Neural cell (in vitro differentiated cells): ENCODE measurements around the gene NMU. TPM values are rescaled to one million over a fixed set of nuclear protein-coding genes. Genes with fewer than 3 reads are reported as not detected.

Source experiments
- H2AFZ ChIP-seq: fragments of 200-600, 300-800 bp; sonication (generic), shearing (Covaris generic); 2 replicates; pipeline ENCODE4 v1.6.0; 2014; ENCODE audit warnings: low read depth, mild to moderate bottlenecking, antibody characterized with exemption, low read length, moderate library complexity
- H3F3A ChIP-seq: fragments of 200-600 bp; shearing (Covaris generic); 2 replicates; pipeline ENCODE4 v1.6.1; 2016; ENCODE audit warnings: mild to moderate bottlenecking, moderate library complexity, mixed read lengths, antibody characterized with exemption, low read length; ENCODE audit not compliant: insufficient read depth, poor library complexity, severe bottlenecking
- H3K27ac ChIP-seq: fragments of 200-600, 300-800 bp; sonication (generic), shearing (Covaris generic); 2 replicates; pipeline ENCODE4 v1.5.1; 2014; ENCODE audit warnings: mild to moderate bottlenecking, low read length, moderate library complexity
- H3K27me3 ChIP-seq: fragments of 300-800, 200-600 bp; sonication (generic), shearing (Covaris generic); 2 replicates; pipeline ENCODE4 v1.6.0; 2014; ENCODE audit warnings: mild to moderate bottlenecking, low read depth, low read length, moderate library complexity; ENCODE audit not compliant: insufficient read depth
- H3K36me3 ChIP-seq: fragments of 300-800, 200-600 bp; sonication (generic), shearing (Covaris generic); 2 replicates; pipeline ENCODE4 v1.5.1; 2014; ENCODE audit warnings: mild to moderate bottlenecking, antibody characterized with exemption, low read length, moderate library complexity; ENCODE audit not compliant: insufficient read depth
- H3K4me2 ChIP-seq: fragments of 300-800, 200-600 bp; sonication (generic), shearing (Covaris generic); 2 replicates; pipeline ENCODE4 v1.6.0; 2014; ENCODE audit warnings: mild to moderate bottlenecking, low read length
- H3K4me3 ChIP-seq: fragments of 300-800, 200-600 bp; sonication (generic), shearing (Covaris generic); 2 replicates; pipeline ENCODE4 v1.5.1; 2014; ENCODE audit warnings: mild to moderate bottlenecking, low read length, moderate library complexity
- H3K79me2 ChIP-seq: fragments of 200-600 bp; shearing (Covaris generic); replicated peaks from 2 replicates; pipeline ENCODE4 v1.6.0; 2014; ENCODE audit warnings: mild to moderate bottlenecking, low read length, moderate library complexity; ENCODE audit not compliant: insufficient read depth
- H3K9ac ChIP-seq: fragments of 300-800, 200-600 bp; sonication (generic), shearing (Covaris generic); 2 replicates; pipeline ENCODE4 v1.6.1; 2016; ENCODE audit warnings: mild to moderate bottlenecking, low read length, mixed read lengths
- H3K9me2 ChIP-seq: fragments of 200-600 bp; shearing (Covaris generic); 2 replicates; pipeline ENCODE4 v1.6.1; 2016; ENCODE audit warnings: mild to moderate bottlenecking, low read length, mixed read lengths; ENCODE audit not compliant: insufficient read depth
- H3K9me3 ChIP-seq: fragments of 200-600, 300-800 bp; sonication (generic), shearing (Covaris generic); 2 replicates; pipeline ENCODE4 v1.6.1; 2016; ENCODE audit warnings: mild to moderate bottlenecking, mixed run types, low read length, moderate library complexity, mixed read lengths
- H4K20me1 ChIP-seq: fragments of 200-600 bp; shearing (Covaris generic); 2 replicates; pipeline ENCODE4 v1.6.1; 2016; ENCODE audit warnings: mild to moderate bottlenecking, mixed run types; ENCODE audit not compliant: insufficient read depth
- EP300 ChIP-seq: fragments of 450-650 bp; conservative IDR thresholded peaks from 2 replicates; pipeline ENCODE4 v1.6.1; 2014; ENCODE audit warnings: antibody characterized with exemption, mild to moderate bottlenecking, moderate library complexity; ENCODE audit not compliant: poor library complexity, severe bottlenecking
- EZH2 ChIP-seq: fragments of 200-600, 300-800 bp; shearing (Covaris generic), sonication (generic); IDR thresholded peaks from 2 replicates; pipeline ENCODE4 v1.6.1; 2014; ENCODE audit warnings: antibody characterized with exemption, low read length, borderline replicate concordance, mild to moderate bottlenecking; ENCODE audit not compliant: insufficient read depth, poor library complexity, severe bottlenecking
- MXI1 ChIP-seq: fragments of 450-650 bp; conservative IDR thresholded peaks from 2 replicates; pipeline ENCODE4 v1.6.1; 2014; ENCODE audit warnings: antibody characterized with exemption, mild to moderate bottlenecking; ENCODE audit not compliant: poor library complexity, severe bottlenecking
- POLR2AphosphoS5 ChIP-seq: IDR thresholded peaks from 2 replicates; pipeline ENCODE4 v1.6.1; 2012
- RAD21 ChIP-seq: fragments of 450-650 bp; conservative IDR thresholded peaks from 2 replicates; pipeline ENCODE4 v1.6.1; 2014; ENCODE audit warnings: antibody characterized with exemption, mild to moderate bottlenecking, moderate library complexity
- SMC3 ChIP-seq: fragments of 450-650 bp; conservative IDR thresholded peaks from 2 replicates; pipeline ENCODE4 v1.6.1; 2014; ENCODE audit warnings: antibody characterized with exemption, mild to moderate bottlenecking, moderate library complexity; ENCODE audit not compliant: poor library complexity
- TAF1 ChIP-seq: IDR thresholded peaks from 2 replicates; pipeline ENCODE4 v1.6.1; 2012; ENCODE audit warnings: low read depth
- polyA plus RNA-seq: library from polyadenylated mRNA; depleted of rRNA; stranded (reverse); fragments of >200 nt; gene quantifications from 2 replicates; pipeline ENCODE4 v1.2.3, GENCODE V29; 2014
- TF ChIP-seq, protein P1 (sequence below): fragments of 450-650 bp; IDR thresholded peaks from 2 replicates; pipeline ENCODE4 v1.5.1; 2014; ENCODE audit warnings: antibody characterized with exemption, mild to moderate bottlenecking, moderate library complexity; ENCODE audit not compliant: poor library complexity, severe bottlenecking
- TF ChIP-seq, protein P2 (sequence below): IDR thresholded peaks from 2 replicates; pipeline ENCODE4 v1.6.1; 2012; ENCODE audit warnings: borderline replicate concordance

Gene NMU
- polyA plus RNA-seq, 1 donor from 2014 or later: 47.2 TPM

DNA sequence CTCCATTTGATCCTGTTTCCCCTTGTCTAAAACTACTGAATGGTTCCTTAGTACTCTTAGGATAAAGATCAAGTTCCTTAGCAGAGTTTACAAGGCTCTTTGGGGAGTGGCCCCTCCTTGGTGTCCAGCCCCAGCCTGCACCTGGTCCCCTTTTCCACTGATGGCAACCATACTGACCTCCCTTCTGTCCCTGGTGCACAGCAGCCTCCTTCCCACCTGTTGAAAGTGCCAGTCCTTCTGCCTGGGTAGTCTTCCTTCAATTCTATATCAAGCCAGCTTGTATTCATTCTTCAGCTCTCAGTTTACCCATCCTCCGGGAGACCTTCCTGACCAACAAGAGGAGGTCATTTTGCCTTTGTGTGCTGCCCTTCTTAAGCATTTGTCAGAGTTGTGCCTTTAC, 30.4 kb upstream of the NMU start:
- Histone ChIP-seq H3K27me3 (no peaks in the 10 kb centered on the region), H3K4me3 (no peak overlapping the region), H2AFZ (no peak overlapping the region), H3K4me2 (no peak overlapping the region), H3K79me2 (no peaks in the 10 kb centered on the region), H3K9ac (no peak overlapping the region), H3K9me3 (no peaks in the 10 kb centered on the region), H3K9me2 (no peaks in the 10 kb centered on the region), H4K20me1 (no peaks in the 10 kb centered on the region), H3F3A (no peaks in the 10 kb centered on the region), H3K27ac (no peak overlapping the region), H3K36me3 (no peaks in the 10 kb centered on the region)
- TF ChIP-seq TAF1: no peak
- TF ChIP-seq, protein P1, sequence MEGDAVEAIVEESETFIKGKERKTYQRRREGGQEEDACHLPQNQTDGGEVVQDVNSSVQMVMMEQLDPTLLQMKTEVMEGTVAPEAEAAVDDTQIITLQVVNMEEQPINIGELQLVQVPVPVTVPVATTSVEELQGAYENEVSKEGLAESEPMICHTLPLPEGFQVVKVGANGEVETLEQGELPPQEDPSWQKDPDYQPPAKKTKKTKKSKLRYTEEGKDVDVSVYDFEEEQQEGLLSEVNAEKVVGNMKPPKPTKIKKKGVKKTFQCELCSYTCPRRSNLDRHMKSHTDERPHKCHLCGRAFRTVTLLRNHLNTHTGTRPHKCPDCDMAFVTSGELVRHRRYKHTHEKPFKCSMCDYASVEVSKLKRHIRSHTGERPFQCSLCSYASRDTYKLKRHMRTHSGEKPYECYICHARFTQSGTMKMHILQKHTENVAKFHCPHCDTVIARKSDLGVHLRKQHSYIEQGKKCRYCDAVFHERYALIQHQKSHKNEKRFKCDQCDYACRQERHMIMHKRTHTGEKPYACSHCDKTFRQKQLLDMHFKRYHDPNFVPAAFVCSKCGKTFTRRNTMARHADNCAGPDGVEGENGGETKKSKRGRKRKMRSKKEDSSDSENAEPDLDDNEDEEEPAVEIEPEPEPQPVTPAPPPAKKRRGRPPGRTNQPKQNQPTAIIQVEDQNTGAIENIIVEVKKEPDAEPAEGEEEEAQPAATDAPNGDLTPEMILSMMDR: no peak
- TF ChIP-seq EP300: no peak
- no peak for TF ChIP-seq POLR2AphosphoS5
- TF ChIP-seq, protein P2, sequence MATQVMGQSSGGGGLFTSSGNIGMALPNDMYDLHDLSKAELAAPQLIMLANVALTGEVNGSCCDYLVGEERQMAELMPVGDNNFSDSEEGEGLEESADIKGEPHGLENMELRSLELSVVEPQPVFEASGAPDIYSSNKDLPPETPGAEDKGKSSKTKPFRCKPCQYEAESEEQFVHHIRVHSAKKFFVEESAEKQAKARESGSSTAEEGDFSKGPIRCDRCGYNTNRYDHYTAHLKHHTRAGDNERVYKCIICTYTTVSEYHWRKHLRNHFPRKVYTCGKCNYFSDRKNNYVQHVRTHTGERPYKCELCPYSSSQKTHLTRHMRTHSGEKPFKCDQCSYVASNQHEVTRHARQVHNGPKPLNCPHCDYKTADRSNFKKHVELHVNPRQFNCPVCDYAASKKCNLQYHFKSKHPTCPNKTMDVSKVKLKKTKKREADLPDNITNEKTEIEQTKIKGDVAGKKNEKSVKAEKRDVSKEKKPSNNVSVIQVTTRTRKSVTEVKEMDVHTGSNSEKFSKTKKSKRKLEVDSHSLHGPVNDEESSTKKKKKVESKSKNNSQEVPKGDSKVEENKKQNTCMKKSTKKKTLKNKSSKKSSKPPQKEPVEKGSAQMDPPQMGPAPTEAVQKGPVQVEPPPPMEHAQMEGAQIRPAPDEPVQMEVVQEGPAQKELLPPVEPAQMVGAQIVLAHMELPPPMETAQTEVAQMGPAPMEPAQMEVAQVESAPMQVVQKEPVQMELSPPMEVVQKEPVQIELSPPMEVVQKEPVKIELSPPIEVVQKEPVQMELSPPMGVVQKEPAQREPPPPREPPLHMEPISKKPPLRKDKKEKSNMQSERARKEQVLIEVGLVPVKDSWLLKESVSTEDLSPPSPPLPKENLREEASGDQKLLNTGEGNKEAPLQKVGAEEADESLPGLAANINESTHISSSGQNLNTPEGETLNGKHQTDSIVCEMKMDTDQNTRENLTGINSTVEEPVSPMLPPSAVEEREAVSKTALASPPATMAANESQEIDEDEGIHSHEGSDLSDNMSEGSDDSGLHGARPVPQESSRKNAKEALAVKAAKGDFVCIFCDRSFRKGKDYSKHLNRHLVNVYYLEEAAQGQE: no peak
- no peak for TF ChIP-seq SMC3
- TF ChIP-seq RAD21: no peak
- no peak for TF ChIP-seq MXI1
- TF ChIP-seq EZH2: no peak

DNA sequence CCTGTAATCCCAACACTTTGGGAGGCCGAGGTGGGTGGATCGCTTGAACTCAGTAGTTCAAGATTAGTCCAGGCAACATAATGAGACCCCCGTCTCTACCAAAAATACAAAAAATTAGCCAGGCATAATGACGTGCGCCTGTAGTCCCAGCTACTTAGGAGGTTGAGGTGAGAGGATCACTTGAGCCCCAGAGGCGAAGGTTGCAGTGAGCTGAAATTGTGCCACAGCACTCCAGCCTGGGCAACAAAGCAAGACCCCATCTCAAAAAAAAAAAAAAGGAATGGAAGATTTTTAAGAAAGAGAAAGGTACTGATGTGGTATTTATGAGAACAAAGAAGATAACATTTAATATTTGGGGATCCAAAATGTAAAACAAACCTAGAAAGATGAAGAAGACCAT, 27.0 kb upstream of the NMU start:
- Histone ChIP-seq H3K4me3 (no peak overlapping the region), H3K79me2 (no peaks in the 10 kb centered on the region), H4K20me1 (no peaks in the 10 kb centered on the region), H3K27ac (no peak overlapping the region), H3K4me2 (no peak overlapping the region), H3K9me2 (no peaks in the 10 kb centered on the region), H3K36me3 (no peaks in the 10 kb centered on the region), H3K27me3 (no peaks in the 10 kb centered on the region), H3F3A (no peaks in the 10 kb centered on the region), H3K9ac (no peak overlapping the region), H2AFZ (no peak overlapping the region), H3K9me3 (no peaks in the 10 kb centered on the region)
- TF ChIP-seq, protein P2: no peak
- no peak for TF ChIP-seq RAD21
- TF ChIP-seq, protein P1: no peak
- TF ChIP-seq MXI1: no peak
- no peak for TF ChIP-seq SMC3
- TF ChIP-seq POLR2AphosphoS5: no peak
- TF ChIP-seq EZH2: no peak
- TF ChIP-seq EP300: no peak
- TF ChIP-seq TAF1: no peak
